K562 (cell line): ENCODE data around the gene MFSD6. TPM values are rescaled to one million over a fixed set of nuclear protein-coding genes. Genes with fewer than 3 reads are reported as not detected.

Experiments
- ATAC-seq: fragments of 200-7000 bp; cut with Tn5 transposase; 3 replicates; pipeline ENCODE4 v1.9.1; 2020; ENCODE audit warnings: moderate library complexity
- BruUV-seq: library from RNA; stranded (reverse); fragments of 400-500 nt; replicated peaks from 2 replicates; lab custom pipeline; 2021; lab: Mats Ljungman, UMichigan
- CTCF ChIA-PET: fragments of 300-600 bp; formaldehyde crosslinking; extraction: SDS; loops from one replicate; lab custom pipeline; 2021; ENCODE audit warnings: low intra/inter-chr PET ratio; lab: Yijun Ruan, JAX
- POLR2A ChIA-PET: fragments of 300-600, 350-650 bp; sonication (Branson Sonifier 250); formaldehyde crosslinking; extraction: SDS; loops from one replicate; lab custom pipeline; 2021; ENCODE audit warnings: antibody characterized with exemption, inconsistent platforms; lab: Yijun Ruan, JAX
- DNase-seq, 4 experiments: peaks; one replicate each; pipeline versions ENCODE4 v3.0.0 to v3.0.0-alpha.2; 2011 to 2018; ENCODE audit warnings: low spot score in 3 of 4, mixed read lengths in 3 of 4; ENCODE audit errors: extremely low read depth in 1 of 4
- FAIRE-seq: peaks from 2 replicates; lab custom pipeline; 2011; peaks lifted over from hg19 to GRCh38; lab: Jason Lieb, UNC
- H2AFZ ChIP-seq: 2 replicates; pipeline ENCODE4 v1.6.0; 2011; ENCODE audit warnings: low read depth, low read length, control low read depth, inconsistent platforms
- H3K27ac ChIP-seq: fragments of 200-600 bp; 3 replicates; pipeline ENCODE4 v1.8.0; 2011; ENCODE audit warnings: low read depth, mild to moderate bottlenecking, control low read depth, inconsistent platforms, low read length, moderate library complexity, mixed read lengths; ENCODE audit errors: extremely low read depth
- H3K27me3 ChIP-seq, 2 experiments: fragments of 300-600 bp in 1 of 2; 2 replicates in 1 of 2; 3 replicates in 1 of 2; pipeline versions ENCODE4 v1.6.0 to v1.8.0; 2011; ENCODE audit warnings: inconsistent platforms in 2 of 2, low read length in 2 of 2, mild to moderate bottlenecking in 1 of 2, mixed read lengths in 1 of 2, moderate library complexity in 1 of 2; ENCODE audit not compliant: control insufficient read depth in 2 of 2, insufficient read depth in 2 of 2
- H3K36me3 ChIP-seq: fragments of 300-600 bp; 3 replicates; pipeline ENCODE4 v1.8.0; 2011; ENCODE audit warnings: mild to moderate bottlenecking, low read length, inconsistent platforms; ENCODE audit not compliant: control insufficient read depth, insufficient read depth
- H3K4me1 ChIP-seq, 2 experiments: fragments of 200-600 bp in 1 of 2; replicated peaks in 1 of 2; 2 replicates in 1 of 2; 3 replicates in 1 of 2; pipeline versions ENCODE4 v1.5.1 to v1.8.0; 2011; ENCODE audit warnings: inconsistent platforms in 2 of 2, low read length in 2 of 2, mild to moderate bottlenecking in 1 of 2, mixed read lengths in 1 of 2, moderate library complexity in 1 of 2; ENCODE audit not compliant: control insufficient read depth in 2 of 2, insufficient read depth in 2 of 2
- H3K4me2 ChIP-seq: 2 replicates; pipeline ENCODE4 v1.6.1; 2011; ENCODE audit warnings: low read length, control low read depth, inconsistent platforms, mixed read lengths; ENCODE audit not compliant: insufficient read depth
- H3K4me3 ChIP-seq: fragments of 200-600 bp; sonication (generic), shearing (Covaris generic); 2 replicates; pipeline ENCODE4 v1.5.1; 2016; ENCODE audit warnings: control low read depth, inconsistent platforms
- H3K79me2 ChIP-seq: fragments of 200-600 bp; 3 replicates; pipeline ENCODE4 v1.8.0; 2011; ENCODE audit warnings: low read length, inconsistent platforms; ENCODE audit not compliant: control insufficient read depth, insufficient read depth
- H3K9ac ChIP-seq, 2 experiments: 2 replicates each; pipeline versions ENCODE4 v1.6.0 to v1.6.1; 2011; ENCODE audit warnings: low read depth in 2 of 2, low read length in 2 of 2, control low read depth in 1 of 2, inconsistent platforms in 1 of 2, mild to moderate bottlenecking in 1 of 2, mixed read lengths in 1 of 2; ENCODE audit not compliant: insufficient read depth in 1 of 2
- H3K9me1 ChIP-seq: one replicate; pipeline ENCODE4 v1.6.0; 2011; ENCODE audit warnings: inconsistent platforms, mild to moderate bottlenecking, low read length, moderate library complexity; ENCODE audit not compliant: control insufficient read depth, insufficient read depth
- H3K9me3 ChIP-seq: replicated peaks from 2 replicates; pipeline ENCODE4 v1.5.1; 2011; ENCODE audit warnings: low read depth, low read length, inconsistent platforms; ENCODE audit not compliant: control insufficient read depth, insufficient read depth
- H4K20me1 ChIP-seq: replicated peaks from 2 replicates; pipeline ENCODE4 v1.6.1; 2011; ENCODE audit warnings: low read length, inconsistent platforms, mixed read lengths; ENCODE audit not compliant: control insufficient read depth, insufficient read depth
- CBFA2T3 ChIP-seq: fragments of 450-650 bp; IDR thresholded peaks from 2 replicates; pipeline ENCODE4 v1.6.1; 2017
- GTF2B ChIP-seq: IDR thresholded peaks from 2 replicates; pipeline ENCODE4 v1.6.1; 2011; ENCODE audit not compliant: insufficient read length; ENCODE audit errors: extremely low read depth
- HNRNPH1 ChIP-seq: fragments of 200-400 bp; formaldehyde crosslinking; optimal IDR thresholded peaks from 2 replicates; pipeline ENCODE3; 2017; ENCODE audit warnings: low read depth, mild to moderate bottlenecking, low read length, moderate library complexity
- HNRNPUL1 ChIP-seq: fragments of 200-400 bp; formaldehyde crosslinking; IDR thresholded peaks from 2 replicates; pipeline ENCODE4 v1.6.1; 2017; ENCODE audit warnings: low read length
- MAFK ChIP-seq: IDR thresholded peaks from 2 replicates; pipeline ENCODE4 v1.6.1; 2011; ENCODE audit warnings: low read length, improper control_type of control experiment
- MCM2 ChIP-seq: fragments of 450-650 bp; IDR thresholded peaks from 2 replicates; pipeline ENCODE4 v1.6.1; 2017; ENCODE audit warnings: low read depth, mild to moderate bottlenecking
- NCOR1 ChIP-seq: fragments of 450-650 bp; IDR thresholded peaks from 2 replicates; pipeline ENCODE4 v1.6.1; 2016; ENCODE audit warnings: mild to moderate bottlenecking, moderate library complexity
- NR1H2 ChIP-seq: sonication (generic); formaldehyde crosslinking; IDR thresholded peaks from 2 replicates; pipeline ENCODE4 v1.4.0; 2020; ENCODE audit warnings: mild to moderate bottlenecking, missing genetic modification reagents
- NR2C2 ChIP-seq, 2 experiments: fragments of 200-800 bp in 1 of 2; sonication (Bioruptor generic) in 1 of 2; sonication (generic) in 1 of 2; formaldehyde crosslinking in 1 of 2; IDR thresholded peaks; 2 replicates each; pipeline versions ENCODE4 v1.6.1 to v1.8.0; 2016 to 2022; ENCODE audit warnings: mild to moderate bottlenecking in 1 of 2, missing compliant biosample characterization in 1 of 2, missing genetic modification characterization in 1 of 2, missing genetic modification reagents in 1 of 2
- PYGO2 ChIP-seq: fragments of 450-650 bp; IDR thresholded peaks from 2 replicates; pipeline ENCODE4 v1.6.1; 2016; ENCODE audit warnings: mild to moderate bottlenecking, missing genetic modification characterization, moderate library complexity, missing compliant biosample characterization
- RB1 ChIP-seq: fragments of 450-650 bp; IDR thresholded peaks from 2 replicates; pipeline ENCODE4 v1.6.1; 2017; ENCODE audit warnings: low read depth, mild to moderate bottlenecking
- RBFOX2 ChIP-seq: fragments of 200-400 bp; formaldehyde crosslinking; IDR thresholded peaks from 2 replicates; pipeline ENCODE4 v1.6.1; 2017; ENCODE audit warnings: low read depth, mild to moderate bottlenecking, low read length, moderate library complexity
- RBM25 ChIP-seq: fragments of 200-400 bp; formaldehyde crosslinking; IDR thresholded peaks from 2 replicates; pipeline ENCODE4 v1.6.1; 2018; ENCODE audit warnings: low read length, low read depth, moderate library complexity; ENCODE audit not compliant: severe bottlenecking
- SRSF1 ChIP-seq: fragments of 200-400 bp; formaldehyde crosslinking; IDR thresholded peaks from 2 replicates; pipeline ENCODE4 v1.6.1; 2017; ENCODE audit warnings: mild to moderate bottlenecking, low read depth, low read length, moderate library complexity
- TCF15 ChIP-seq: fragments of 250-450 bp; sonication (Bioruptor Pico); IDR thresholded peaks from 2 replicates; pipeline ENCODE4 v1.8.0; 2022; ENCODE audit warnings: moderate library complexity, mild to moderate bottlenecking, inconsistent platforms
- ZBTB11 ChIP-seq, 3 experiments: fragments of 200-800 bp in 1 of 3; fragments of 250-450 bp in 1 of 3; fragments of 450-650 bp in 1 of 3; sonication (Bioruptor Pico) in 1 of 3; sonication (Bioruptor generic) in 1 of 3; formaldehyde crosslinking in 1 of 3; IDR thresholded peaks; 2 replicates each; pipeline versions ENCODE4 v1.6.1 to v1.8.0; 2016 to 2022; ENCODE audit warnings: mild to moderate bottlenecking in 2 of 3, missing genetic modification characterization in 2 of 3, missing compliant biosample characterization in 1 of 3, moderate library complexity in 1 of 3
- ZNF347 ChIP-seq: fragments of 450-650 bp; formaldehyde crosslinking; IDR thresholded peaks from 2 replicates; pipeline ENCODE4 v1.4.0; 2020; ENCODE audit warnings: low read depth, mild to moderate bottlenecking, moderate library complexity
- ZNF589 ChIP-seq: fragments of 200-800 bp; sonication (Bioruptor generic); IDR thresholded peaks from 2 replicates; pipeline ENCODE4 v1.6.1; 2016; ENCODE audit warnings: low read depth, missing genetic modification characterization, missing compliant biosample characterization
- WGBS: fragments of 100-300 bp; shearing (Covaris generic); methylation state at CpG from one replicate; pipeline ENCODE4 v1.1.6; 2016; ENCODE audit warnings: low coverage, mixed read lengths; ENCODE audit not compliant: insufficient coverage; ENCODE audit errors: missing lambda C conversion rate; 5-methylcytosine and 5-hydroxymethylcytosine counted together
- in situ Hi-C: fragments of 300-500 bp; cut with MboI; formaldehyde crosslinking; loops from 4 replicates; pipeline ENCODE4 v1.15.0; 2018; ENCODE audit warnings: inconsistent platforms, mixed read lengths
- intact Hi-C: fragments of 100-400 bp; cut with micrococcal nuclease; formaldehyde crosslinking; loops from 2 replicates; pipeline ENCODE4 v1.14.2; 2022
- polyA plus RNA-seq, 8 experiments: library from polyadenylated mRNA; depleted of rRNA in 4 of 8; stranded (reverse) in 5 of 8; unstranded in 3 of 8; fragments of >200 nt; fragmentation: Nextera tagmentation in 2 of 8; fragmentation: Illumina TruSeq in 1 of 8; extraction: Ambion mirVana in 2 of 8; extraction: Trizol in 1 of 8; gene quantifications; 2 replicates each; pipeline versions ENCODE4 v1.2.1 to v1.2.3, GENCODE V29; 2011 to 2014; ENCODE audit warnings: inconsistent platforms in 1 of 8, missing spikeins in 1 of 8
- total RNA-seq, 7 experiments: library from RNA; depleted of rRNA in 6 of 7; stranded (reverse); fragments of >200 nt in 6 of 7; fragmentation: Illumina TruSeq in 2 of 7; extraction: Trizol in 2 of 7; gene quantifications; 2 replicates each; pipeline versions ENCODE4 v1.2.1 to v1.2.3, GENCODE V29; 2011 to 2021; ENCODE audit warnings: low replicate concordance in 1 of 7

MFSD6 gene
- total and polyA plus RNA-seq, 9 of the 15 experiments (the other 6 are each of a cell fraction or from before 2014, with no cell fraction given): 1.1 to 7.9 (median 4.4) TPM

- Histone ChIP-seq H3K4me3 (no peak overlapping the region), H3K36me3 (no peaks in the 10 kb centered on the region), H3K27ac (no peak overlapping the region), H3K9me3 (peaks cover 3% of the 10 kb centered on the region; the same call in 1 of the 2 replicates), H3K79me2 (no peaks in the 10 kb centered on the region; the same call in 2 of the 3 replicates), H3K9me1 (no peaks in the 10 kb centered on the region), H3K4me1 (peaks cover 16 to 52% of the 10 kb centered on the region in 2 experiments), H3K9ac (peak overlapping the region in 1 of 2 experiments; percentile 19; a peak in 1 of 4 replicates), H2AFZ (peak overlapping the region; percentile 41; the same call in 1 of the 2 replicates), H4K20me1 (no peaks in the 10 kb centered on the region), H3K4me2 (no peak overlapping the region), H3K27me3 (no peaks in the 10 kb centered on the region)
- FAIRE-seq (no peak), DNase-seq (no peak), ATAC-seq (peak; percentile 18; the same call in 1 of the 3 replicates)
- WGBS: 73% methylated on average over 4 of the region's 5 CpGs
- intact Hi-C loops (loop anchor here (10.0 kb wide), 1 partner anchor 63 kb away; the partner anchor contains the start of gene MFSD6), in situ Hi-C loops (no loop called here)
- ChIA-PET CTCF (interaction anchor here (0.6 kb wide), 1 partner anchor 111 kb away, joined by 3 read pairs; no protein-coding TSS in a partner anchor), POLR2A (interaction anchor here (1.0 kb wide), 1 partner anchor 66 kb away, joined by 3 read pairs; no protein-coding TSS in a partner anchor)
- BruUV-seq: no TSS peak
- TF ChIP-seq RBFOX2 (no peak), TCF15 (CRISPR knock-in tag) (no peak), ZNF347 (CRISPR knock-in tag) (no peak), MCM2 (no peak), HNRNPUL1 (no peak), ZNF589 (no peak), RBM25 (no peak), MAFK (no peak), GTF2B (no peak), NR2C2 (CRISPR knock-in tag; IDR thresholded peaks at IDR 0.05) (no peak), NR2C2 (tag; IDR thresholded peaks at IDR 0.05) (no peak), ZBTB11 (CRISPR knock-in tag; IDR thresholded peaks at IDR 0.05) (no peak), CBFA2T3 (no peak), NR1H2 (CRISPR knock-in tag) (no peak), NCOR1 (no peak), SRSF1 (no peak), HNRNPH1 (no peak), RB1 (no peak), PYGO2 (tag) (no peak)
Observed at GRCh38 chr2:190467575-190468083, 59.5 kb downstream of the MFSD6 start.
